ENCODE measurements around the gene SLC16A3. TPM values are rescaled to one million over a fixed set of nuclear protein-coding genes. Genes with fewer than 3 reads are reported as not detected.
"Not testable (repeated sequence)": the region's sequence is repeated elsewhere in the genome, so short reads cannot be mapped to it uniquely, and the experiment has no call there.

SLC16A3 gene
- total RNA-seq, 1 experiment from 2014 or later: 104 TPM

DNA sequence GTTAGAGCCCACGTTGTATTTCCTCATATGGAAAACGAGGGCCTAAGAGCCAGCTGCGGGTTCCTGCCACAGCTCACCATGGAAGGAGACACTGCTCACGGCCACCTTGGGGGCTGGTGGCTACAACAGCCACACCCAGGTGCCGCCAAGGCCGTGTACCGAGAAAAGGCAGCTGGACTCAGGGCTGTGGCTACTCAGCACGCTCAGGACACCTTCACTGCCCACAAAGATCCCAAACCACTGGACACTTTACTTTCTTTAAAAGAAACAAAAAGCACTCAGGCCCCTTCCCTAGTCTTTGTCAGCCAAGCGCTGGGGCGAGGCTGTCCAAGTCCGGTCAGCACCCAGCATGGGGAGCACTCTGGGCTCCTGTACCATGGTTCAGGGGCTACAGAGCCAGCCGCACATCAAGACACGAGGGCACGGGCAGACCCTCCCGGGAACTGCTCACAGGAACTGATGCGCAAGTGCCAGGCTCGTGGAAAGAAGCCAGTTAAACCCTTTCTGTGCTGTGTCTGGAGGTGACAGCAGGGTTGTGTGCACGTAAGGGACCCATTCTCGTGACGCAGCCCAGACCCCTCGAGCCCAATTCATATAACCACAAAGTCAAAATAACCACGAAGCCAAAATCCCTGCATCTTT, 18.5 kb downstream of the SLC16A3 start:
- DNase-seq (ENCODE audit: low read depth): no peak

DNA sequence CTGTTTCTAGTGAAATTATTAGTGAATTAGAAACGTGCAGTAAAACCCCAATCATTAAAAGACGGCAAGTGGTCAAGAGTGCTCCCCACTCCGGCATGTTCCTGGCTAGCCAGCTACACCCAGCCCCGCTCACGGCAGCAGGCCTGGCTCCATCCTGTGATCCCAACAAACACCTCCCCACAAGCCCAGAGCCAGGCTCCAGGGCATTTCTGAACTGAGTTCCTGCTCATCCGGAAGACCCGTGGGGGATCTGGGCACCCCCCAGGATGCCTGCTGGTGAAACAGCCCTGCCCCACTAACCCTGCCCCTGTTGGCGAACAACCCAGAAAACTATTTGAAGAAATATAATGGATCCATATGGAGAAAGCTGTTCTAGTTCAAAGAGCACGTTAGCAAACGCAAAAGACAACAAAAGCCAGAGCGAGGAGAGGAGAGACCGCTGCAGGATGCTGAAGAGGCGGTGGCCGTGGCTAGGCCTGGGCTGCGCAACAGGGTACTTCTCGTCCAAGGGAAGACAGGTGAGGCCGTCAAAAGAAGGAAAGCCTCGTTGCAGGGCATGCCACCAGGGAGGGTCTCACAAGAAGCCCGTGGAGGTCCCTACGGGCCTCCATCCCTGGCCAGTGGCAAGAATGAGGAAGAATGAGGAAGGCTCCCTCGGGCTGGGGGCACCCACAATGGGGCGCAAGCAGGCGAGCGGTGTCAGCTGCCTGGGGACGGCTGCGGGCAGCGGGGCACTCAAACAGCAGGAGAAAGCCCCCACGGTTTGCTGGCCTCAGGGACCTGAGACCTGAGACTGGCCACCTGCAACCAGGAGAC, 19.2 kb downstream of the SLC16A3 start:
- DNase-seq (ENCODE audit: low read depth): no peak

DNA sequence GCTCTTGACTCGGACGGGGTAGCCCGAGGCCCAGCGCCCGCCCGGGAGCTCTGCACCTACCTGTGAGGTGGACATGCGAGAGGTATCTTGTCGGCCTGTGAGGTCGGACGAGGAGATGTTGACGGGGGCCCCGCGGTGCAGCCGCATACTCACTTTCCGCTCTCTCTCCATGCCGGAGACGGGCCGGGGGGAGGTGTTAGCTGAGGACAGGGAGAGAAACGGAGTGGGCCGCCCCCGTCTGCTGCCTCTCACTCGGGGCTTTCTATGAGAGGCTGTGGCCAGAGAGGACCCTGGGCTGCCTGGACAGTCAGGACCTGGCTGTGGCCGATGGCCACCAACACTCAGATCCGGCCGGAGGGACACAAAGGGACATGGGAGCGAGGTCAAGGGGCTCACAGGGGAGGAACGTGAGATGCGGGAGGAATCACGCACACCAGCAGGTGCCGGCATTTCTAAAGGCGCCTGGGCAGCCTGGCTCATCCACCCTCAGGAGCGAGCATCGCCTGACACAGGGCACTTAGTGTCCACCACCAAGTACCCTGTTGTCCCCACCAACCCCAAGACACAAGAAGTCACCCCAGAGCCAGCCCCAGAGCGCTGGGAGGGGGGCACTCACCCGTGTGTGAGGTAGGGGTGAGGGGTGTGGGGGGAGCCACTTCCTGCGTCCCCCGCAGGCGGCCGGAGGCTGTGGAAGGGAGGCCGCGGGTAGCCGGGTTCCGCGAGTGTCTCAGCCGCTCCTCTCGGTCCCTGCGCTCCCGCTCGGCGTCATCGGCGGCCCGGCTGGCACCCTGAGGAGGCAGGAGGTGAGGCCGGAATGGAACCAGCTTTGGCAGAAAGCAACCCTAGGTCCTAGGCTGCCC, 20.2 kb downstream of the SLC16A3 start:
- DNase-seq (ENCODE audit: low read depth): no peak

DNA sequence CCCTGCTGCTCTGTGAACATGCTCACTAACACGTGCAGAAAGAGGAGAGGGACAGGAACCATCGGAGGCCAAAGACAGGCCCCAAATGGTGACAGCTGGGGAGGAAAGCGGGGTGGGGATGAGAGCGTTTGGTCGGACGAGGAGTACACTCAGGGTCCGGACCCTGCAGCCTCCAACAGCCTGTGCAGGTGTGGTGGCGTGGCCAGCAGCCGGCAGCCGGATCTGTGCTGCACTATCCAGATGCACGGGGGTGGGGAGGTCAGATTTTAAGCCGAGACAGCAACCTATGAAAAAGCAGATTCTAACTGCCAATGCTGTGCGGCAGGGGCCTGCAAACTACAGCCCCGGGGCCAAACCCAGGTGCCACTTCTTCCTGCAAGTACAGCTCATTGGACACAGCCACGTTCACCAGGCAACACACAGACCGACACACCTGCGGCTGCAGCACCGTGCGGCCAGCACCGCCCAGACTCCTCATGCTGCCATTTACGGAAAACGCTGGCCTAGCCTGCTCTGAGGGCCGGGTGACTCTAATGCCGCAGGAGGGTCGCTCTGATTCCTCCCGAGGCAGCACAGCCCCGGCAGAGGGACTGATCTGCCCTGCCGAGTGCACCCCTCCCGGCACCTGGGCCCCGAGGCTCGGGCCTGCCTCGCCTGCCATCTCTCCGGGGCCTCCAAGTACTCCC, 21.2 kb downstream of the SLC16A3 start:
- no peak for DNase-seq (ENCODE audit: low read depth)

DNA sequence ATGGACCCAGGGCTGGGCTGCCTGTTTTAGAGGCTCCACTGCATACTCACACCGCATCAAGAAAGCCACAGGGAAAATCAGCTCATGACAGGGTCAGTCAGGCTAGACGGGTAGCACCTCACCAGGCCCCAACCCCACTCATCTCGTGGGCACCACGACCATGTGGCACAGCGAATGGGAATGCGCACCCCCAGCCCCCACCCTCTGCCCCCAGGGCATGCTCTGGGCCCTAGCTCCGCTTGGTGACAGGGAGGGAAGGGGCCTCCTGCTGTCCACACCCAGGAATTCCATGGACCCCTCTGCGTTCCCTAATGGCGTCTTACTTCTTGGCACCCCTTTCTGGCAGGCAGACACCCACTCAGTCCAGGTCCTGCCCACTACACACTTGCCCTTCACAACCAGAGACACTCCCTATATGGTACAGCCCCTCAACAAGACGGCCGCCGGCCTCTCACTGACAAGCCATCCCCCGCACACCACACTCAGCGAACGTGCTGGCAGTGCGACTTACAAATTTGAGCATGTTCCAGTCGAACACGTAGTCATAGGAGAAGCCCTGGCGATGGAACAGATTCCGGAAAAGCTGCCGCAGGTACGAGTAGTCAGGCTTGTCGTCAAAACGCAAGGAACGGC, 22.1 kb downstream of the SLC16A3 start:
- DNase-seq (ENCODE audit: low read depth): no peak

DNA sequence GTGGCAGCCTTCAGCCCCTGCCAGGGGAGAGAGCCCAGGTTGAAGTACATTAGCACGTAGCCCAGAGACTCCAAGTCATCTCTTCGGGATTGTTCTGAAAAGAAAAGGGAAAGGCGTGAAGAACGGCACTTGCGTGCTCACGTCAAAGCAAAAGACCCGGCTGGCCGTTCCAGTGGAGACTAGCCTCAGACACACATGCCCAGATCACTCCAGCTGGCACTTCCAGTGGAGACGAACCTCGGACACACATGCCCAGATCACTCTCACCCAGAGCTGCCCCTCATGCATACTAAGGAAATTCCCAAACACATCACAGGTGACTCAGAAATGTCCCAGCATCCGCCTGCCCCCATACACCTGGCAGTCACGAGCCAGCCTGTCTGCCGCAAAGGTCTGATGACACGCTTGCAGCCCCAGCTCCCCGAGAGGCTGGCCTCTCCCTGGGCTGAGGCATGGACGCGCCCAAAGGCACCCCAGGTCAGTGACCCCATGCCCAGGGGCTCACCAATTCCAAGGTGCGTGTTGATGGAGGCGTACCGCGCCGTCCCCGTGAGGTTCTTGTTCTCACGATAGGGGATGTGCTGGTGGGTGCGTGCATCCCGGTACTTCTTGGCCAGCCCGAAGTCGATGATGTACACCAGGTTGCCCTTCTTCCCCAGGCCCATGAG, 23.8 kb downstream of the SLC16A3 start:
- DNase-seq (ENCODE audit: low read depth): no peak

DNA sequence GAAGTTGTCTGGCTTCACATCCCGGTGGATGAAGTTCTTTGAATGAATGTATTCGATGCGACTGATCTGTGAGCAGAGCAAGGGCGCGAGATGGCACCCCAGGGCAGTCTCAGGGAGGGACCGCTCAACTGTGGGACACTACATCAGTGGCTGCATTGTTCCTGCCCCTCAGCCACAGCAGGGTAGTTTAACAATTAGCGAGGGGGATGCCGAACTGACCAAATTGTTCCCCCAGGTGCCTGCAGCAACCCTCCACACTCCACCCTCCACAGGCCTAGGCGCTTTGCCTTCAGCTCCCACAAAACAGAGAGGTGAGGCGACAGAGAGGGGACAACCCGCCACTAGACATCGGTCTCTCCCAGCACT, 24.3 kb downstream of the SLC16A3 start:
- DNase-seq (ENCODE audit: low read depth): no peak

DNA sequence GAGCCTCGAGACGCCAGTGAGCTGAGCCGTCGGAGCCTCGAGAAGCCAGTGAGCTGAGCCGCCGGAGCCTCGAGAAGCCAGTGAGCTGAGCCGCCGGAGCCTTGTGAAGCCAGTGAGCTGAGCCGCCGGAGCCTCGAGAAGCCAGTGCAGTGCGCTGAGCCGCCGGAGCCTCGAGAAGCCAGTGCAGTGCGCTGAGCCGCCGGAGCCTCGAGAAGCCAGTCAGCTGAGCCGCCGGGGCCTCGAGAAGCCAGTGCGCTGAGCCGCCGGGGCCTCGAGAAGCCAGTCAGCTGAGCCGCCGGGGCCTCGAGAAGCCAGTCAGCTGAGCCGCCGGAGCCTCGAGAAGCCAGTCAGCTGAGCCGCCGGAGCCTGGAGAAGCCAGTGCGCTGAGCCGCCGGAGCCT, 25.3 kb downstream of the SLC16A3 start:
- not testable (repeated sequence) for DNase-seq (ENCODE audit: low read depth)

DNA sequence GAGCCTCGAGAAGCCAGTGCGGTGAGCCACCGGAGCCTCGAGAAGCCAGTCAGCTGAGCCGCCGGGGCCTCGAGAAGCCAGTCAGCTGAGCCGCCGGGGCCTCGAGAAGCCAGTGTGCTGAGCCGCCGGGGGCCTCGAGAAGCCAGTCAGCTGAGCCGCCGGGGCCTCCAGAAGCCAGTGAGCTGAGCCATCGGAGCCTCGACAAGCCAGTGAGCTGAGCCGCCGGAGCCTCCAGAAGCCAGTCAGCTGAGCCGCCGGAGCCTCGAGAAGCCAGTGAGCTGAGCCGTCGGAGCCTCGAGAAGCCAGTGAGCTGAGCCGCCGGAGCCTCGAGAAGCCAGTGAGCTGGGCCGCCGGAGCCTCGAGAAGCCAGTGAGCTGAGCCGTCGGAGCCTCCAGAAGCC, 25.9 kb downstream of the SLC16A3 start:
- DNase-seq (ENCODE audit: low read depth): not testable (repeated sequence)

DNA sequence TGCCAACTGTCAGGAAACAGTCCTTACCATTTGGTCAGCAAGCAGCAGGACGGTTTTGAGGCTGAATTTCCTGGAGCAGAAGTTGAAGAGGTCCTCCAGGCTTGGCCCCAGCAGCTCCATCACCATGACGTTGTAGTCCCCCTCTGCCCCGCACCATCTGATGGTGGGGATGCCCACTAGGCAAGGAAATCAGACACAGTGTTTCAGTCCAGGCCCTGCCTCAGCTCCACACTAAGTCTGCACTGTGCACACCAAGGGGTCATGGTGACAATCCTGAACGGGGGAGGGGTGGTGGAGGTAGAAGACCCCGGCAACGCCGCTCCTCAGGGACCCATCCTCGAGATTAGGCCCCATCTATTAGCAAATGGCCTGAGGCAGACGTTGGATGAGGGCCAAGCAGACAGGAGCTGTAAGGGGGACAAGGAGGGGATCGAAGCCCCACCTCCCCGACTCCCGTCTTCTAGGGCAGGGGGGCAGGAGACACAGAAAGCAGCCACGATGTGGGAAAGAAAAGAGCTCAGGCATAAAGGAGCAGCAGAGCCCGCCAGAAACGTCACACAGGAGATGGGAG, 26.6 kb downstream of the SLC16A3 start:
- DNase-seq (ENCODE audit: low read depth): no peak

DNA sequence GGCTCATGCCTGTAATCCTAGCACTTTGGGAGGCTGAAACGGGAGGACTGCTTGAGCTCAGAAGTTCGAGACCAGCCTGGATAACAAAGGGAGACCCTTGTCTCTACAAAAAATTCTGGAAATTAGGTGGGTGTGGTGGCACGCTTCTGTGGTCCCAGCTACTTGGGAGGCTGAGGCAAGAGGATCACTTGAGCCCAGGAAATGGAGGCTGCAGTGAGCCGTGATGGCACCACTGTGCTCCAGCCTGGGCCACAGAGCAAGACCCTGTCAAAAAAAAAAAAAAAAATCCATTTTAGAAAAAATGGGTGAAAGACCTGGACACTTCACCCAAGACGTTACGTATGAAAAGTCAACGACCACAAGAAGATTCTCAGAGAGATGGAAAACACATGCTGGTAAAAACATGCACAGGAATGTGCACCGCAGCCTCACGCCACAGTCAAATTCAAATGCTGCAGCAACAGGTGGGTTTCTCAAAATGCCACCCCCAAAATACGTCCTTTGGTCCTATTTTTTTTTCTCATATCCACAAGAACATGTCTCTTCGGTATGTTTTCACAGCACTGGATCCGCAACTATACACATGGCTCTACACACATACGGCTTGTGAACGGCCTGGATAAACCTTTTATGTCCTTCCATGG, 27.5 kb downstream of the SLC16A3 start:
- DNase-seq (ENCODE audit: low read depth): no peak

DNA sequence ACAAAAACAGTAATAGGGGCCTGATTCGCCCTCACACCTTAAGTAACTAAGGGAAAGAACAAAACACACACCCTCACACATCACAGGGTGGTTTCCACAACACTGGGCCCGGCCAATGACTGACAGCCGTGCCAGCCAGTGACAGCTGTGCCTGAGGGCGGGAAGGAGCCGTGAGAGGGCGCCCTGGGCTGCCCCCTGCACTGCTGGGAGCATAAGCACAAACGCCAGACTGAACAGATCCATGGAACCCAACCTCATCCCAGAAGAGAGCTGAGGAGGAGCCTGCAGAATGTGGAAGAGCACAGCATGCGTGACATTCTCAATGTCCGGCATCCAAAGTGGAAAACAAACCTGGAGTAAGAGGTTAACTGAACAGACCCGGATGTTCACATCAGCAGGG, 28.6 kb downstream of the SLC16A3 start:
- DNase-seq (ENCODE audit: low read depth): no peak

DNA sequence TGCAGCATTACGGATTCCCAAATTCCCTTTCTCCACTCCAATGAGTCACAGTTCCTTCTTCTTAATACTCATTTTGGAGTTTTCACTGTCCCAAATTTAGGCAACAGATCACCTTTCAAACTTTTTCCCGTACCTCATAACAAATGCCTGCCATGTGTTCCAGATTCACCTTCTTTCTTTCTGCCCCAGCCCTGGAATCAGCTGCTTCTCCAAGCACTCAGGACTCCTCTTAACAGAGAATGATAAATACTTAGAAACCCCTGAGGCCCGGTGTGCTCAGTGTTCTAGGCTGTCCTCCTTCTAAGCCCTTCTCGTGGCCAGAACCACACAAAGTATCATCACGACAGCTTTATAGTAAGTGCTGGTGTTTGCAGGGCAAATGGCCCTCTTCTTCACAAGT, 29.7 kb downstream of the SLC16A3 start:
- no peak for DNase-seq (ENCODE audit: low read depth)

DNA sequence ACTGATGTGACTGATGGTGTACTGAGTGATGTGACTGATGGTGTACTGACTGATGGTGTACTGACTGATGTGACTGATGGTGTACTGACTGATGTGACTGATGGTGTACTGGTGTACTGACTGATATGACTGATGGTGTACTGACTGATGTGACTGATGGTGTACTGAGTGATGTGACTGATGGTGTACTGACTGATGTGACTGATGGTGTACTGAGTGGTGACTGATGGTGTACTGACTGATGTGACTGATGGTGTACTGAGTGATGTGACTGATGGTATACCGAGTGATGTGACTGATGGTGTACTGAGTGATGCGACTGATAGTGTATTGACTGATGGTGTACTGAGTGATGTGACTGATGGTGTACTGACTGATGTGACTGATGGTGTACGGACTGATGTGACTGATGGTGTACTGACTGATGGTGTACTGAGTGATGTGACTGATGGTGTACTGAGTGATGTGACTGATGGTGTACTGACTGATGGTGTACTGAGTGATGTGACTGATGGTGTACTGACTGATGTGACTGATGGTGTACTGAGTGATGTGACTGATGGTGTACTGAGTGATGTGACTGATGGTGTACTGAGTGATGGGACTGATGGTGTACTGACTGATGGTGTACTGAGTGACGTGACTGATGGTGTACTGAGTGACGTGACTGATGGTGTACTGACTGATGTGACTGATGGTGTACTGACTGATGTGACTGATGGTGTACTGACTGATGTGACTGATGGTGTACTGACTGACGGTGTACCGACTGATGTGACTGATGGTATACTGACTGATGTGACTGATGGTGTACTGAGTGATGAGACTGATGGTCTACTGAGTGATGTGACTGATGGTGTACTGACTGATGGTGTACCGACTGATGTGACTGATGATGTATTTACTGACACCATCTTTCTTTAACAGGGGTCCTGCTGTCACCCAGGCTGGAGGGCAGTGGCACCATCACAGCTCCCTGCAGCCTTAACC, 31.4 kb downstream of the SLC16A3 start:
- DNase-seq (ENCODE audit: low read depth): not testable (repeated sequence)

DNA sequence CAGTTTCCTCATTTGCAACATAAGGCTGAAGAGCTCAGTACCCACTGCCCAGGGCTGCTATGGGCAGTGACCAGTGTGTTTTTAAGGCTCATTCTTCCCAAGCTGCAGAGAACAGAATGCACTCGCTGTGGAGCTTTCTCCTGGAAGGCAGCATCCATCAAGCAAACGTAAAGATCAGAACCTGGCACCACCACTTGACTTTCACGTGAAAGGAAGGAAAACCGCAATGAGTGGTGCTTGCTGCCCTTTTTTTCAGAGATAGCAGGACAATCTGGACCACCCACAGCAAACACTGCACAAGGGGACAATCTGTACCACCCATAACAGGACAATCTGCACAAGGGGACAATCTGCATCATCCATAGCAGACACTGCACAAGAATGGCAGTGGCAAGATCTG, 33.5 kb downstream of the SLC16A3 start:
- no peak for DNase-seq (ENCODE audit: low read depth)

DNA sequence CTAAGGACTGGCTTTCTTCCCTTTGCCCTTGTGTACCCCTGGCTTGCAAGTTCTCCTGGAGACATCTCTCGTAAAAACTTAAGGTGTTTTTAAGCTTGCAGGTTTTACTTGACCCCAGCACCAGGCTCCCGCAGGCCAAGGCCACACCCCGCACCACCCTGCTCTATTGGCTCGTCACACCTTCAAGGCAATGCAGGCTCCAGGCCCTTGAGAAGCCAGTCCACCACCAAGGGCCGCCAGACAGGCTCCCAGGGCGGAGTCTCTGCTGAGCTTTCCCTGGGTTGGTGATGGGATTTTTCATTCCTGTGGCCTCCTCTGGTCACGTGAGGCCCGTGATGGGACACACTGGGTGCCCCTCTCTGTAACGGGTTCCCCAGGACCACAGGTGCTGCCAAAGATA, 34.8 kb downstream of the SLC16A3 start:
- DNase-seq (ENCODE audit: low read depth): no peak

DNA sequence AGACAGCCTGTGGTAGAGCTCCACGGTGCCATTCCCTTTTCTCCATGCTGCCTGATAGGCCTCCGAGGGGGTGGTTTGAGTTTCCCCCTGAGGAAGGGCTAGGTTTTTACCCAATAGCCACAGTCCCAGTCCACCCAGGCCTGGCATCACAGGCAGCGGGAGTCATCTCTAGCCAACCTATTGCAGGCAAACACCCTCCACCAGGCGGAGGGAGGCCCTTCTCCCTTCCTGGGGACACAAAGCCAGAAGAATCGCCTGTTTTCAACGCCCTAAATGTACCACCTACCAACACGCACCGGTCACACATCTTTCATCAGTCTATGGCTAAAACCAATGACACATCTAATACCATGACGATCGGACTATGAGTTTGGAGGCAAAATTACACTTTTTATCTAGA, 37.3 kb downstream of the SLC16A3 start:
- no peak for DNase-seq (ENCODE audit: low read depth)

DNA sequence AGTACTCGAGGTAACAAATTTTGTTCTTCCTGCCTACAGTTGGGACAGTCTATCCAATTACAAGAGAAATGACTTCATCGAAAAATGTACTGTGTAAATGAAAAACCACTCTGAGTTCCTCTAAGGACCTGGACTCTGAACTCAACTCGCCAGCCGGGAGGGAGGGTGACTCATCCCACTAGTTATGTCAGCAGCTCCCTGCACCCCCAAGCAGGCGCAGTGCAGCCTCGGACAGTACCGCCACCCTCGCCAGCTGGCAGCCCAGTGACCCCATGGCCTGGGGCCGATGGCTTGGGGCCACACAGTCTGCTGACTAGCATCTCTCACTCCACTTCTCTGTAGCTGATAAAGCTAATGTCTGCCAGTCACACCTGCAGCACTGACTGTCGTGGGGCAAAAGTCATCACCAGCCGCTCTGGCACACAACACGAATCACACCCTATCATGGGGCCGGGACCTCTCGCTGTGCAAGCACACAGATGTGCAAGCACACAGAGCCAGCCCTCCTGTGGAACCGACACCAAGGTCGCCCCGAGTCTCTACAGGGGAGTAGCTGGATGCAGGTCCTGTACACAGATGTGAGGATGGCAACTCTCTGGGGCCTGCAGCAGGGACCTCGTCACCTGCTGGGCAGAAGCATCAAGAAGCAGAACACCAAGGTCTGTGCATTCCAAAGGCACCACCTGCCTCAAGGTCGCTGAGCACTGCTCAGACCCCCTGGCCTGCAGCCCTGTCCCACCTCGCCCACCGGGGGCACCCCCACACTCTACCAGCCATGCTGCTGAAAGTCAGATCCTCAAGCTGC, 38.9 kb downstream of the SLC16A3 start:
- peak; percentile 96 for DNase-seq (ENCODE audit: low read depth)
